HK-2 (cell line): ENCODE data around the gene ARHGAP25.

Experiments
- DNase-seq: peaks from one replicate; pipeline ENCODE4 v3.0.0-alpha.2; 2018; ENCODE audit not compliant: unreplicated experiment

ARHGAP25 gene, protein sequence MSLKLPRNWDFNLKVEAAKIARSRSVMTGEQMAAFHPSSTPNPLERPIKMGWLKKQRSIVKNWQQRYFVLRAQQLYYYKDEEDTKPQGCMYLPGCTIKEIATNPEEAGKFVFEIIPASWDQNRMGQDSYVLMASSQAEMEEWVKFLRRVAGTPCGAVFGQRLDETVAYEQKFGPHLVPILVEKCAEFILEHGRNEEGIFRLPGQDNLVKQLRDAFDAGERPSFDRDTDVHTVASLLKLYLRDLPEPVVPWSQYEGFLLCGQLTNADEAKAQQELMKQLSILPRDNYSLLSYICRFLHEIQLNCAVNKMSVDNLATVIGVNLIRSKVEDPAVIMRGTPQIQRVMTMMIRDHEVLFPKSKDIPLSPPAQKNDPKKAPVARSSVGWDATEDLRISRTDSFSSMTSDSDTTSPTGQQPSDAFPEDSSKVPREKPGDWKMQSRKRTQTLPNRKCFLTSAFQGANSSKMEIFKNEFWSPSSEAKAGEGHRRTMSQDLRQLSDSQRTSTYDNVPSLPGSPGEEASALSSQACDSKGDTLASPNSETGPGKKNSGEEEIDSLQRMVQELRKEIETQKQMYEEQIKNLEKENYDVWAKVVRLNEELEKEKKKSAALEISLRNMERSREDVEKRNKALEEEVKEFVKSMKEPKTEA

DNA sequence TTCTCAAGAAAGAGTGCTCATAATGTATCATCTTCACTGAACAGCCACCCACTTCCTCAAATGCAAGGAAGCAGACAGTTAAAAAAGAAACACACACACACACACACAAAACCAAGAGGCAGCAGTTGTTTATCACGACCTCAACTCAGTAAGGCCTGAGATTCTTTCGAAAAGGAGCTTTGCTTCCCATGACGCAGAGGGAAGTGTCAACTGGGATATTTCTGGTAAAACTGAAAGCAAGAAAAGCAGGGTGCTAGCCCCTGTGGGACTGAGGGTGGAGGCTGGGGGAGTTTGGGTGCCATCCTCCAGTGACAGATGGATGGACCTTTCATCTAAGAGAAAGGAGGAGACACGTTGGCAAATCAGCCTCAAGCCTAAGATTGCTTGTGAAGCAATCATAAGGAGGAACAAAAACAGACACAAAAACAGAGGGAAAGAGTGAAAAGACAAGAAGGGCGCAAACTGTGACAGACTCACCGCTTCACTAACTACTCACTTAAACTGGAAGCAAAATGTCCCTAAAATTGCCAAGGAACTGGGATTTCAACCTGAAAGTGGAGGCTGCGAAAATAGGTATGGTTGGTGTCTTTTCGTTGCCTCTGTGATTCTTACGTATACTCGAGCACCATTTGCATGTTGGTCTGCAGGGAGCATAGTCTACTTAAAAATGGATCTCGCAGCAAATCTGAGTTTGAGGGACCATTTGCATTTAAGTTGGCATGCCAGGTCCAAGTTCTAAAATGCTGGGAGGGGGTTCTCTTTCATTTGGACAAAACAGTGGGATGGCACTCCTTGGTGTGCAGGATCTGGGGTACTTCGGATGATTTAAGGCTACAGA is at the start of gene ARHGAP25:
Gene ARHGAP25 (plus strand): TSS at position 124 of the 838 bp plus-strand sequence. CDS start 389 bp downstream, at position 513.
- DNase-seq: no peak

DNA sequence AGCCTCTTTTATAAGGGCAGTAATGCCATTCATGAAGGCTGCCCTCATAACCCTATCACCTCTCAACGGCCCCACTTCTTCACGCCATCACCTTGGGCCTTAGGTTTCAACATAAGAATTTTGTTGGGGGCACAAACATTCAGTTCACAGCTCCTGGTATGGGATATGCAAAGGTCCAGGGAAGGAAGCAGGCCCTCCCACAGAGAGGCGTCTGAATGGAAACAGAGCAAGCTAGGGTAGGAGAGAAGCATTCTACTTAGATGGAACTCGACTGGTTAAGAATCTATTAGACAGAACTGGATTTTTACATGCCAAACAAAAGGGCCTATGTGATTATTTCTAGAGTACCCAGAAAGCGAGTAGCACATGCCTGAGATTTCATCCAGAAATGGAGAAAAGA is 48.4 kb upstream of the ARHGAP25 start:
- no peak for DNase-seq

DNA sequence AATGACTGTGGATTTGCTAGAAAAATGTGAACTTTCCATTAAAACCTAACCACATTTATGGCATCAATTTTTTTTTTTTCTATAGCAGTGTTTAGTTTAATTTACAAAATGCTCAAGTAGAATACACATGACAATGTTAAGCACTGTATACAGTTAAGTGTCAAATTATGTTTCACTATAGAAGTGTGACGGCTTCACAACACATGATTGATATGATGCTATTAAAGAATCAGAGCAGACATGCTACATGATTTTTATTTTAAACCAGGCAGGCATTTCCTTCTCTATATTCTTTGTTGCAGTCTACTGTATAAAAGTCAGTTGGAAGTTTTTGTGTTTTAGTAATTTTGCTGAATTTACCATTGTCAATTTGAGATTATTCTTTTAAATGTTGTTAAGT is 47.6 kb upstream of the ARHGAP25 start:
- DNase-seq: no peak

DNA sequence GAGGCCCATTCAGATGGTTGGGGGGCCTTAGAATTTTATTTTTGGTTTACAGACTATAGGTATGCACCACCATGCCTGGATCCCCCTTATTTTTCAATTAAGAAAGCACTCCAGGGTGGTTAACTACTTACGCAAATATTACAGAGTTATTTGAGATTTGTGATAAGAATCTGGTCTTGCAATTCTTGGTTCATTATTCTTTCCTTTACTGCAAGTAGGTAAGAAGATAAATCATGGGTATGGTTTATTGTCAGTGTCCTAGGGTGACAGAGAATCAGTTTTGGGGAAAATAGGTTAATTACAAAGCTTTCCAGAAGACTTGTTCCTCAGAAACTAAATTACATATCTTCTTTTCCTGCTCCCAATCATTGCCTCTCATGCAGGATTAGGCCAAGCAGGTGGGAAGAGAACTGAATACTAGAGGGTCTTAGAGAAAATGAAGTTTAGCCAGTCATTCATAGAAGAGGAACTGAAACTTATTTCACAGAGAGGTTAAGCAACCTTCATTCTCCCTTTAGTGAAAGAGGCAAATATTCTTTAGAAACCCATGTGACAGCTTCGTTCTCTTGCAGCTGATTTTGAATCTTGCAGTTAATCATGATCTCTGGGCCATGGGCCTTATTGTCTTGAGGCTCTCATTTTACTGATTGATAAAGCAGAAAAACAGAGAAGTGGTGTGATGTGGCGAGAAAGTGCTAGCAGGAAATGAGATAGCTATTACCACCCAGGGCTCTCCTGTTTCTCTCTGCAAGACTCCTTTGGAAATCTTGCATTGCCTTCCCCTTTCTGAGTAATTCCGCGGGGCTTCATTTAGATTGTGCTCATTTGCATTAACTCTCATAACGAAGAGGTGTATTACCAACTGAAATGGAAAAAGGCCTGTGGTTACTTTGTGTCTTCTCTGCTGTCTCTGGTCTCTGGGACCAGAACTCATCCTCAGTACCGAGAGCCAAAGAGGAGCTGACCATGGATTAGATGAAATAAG is 44.8 kb upstream of the ARHGAP25 start:
- DNase-seq: no peak

DNA sequence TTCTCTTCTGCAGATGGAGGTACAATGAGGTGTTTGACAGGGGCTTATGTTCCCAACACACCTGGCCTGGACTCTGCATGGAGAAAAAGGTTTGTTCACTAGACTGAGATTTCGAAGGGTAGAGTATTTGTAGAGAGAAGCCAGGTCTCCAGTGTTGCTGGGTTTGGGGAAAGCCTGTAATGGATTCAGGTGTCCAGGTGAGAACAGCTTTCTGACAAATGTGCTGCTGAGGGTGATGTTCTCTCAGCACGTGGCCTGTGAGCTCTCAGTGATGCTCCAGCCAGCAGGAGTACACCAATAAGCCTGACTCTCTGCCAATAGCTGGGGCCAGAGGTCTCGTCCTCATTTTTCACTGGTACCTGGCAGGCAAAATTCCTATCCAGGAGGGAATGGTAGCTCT is 43.8 kb upstream of the ARHGAP25 start:
- no peak for DNase-seq

DNA sequence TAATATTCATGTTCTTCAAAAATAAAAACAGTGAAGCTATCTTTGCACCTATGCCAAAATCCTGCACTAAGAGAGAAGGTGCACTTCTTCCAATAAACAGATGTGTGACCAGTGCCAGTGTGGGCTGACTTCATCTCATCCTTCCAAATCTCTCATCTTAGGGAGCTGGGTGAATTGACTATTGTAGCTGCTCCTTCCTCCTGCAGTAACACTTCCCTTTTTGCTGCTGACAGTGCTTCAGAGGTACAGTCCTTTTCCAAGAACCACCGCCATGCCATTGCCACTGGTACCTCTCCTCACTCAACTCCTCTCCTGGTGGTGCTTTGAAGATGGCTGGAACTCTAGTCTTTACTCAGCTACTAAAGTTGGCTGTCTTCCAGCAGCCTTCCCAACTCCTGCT is 42.1 kb upstream of the ARHGAP25 start:
- no peak for DNase-seq

DNA sequence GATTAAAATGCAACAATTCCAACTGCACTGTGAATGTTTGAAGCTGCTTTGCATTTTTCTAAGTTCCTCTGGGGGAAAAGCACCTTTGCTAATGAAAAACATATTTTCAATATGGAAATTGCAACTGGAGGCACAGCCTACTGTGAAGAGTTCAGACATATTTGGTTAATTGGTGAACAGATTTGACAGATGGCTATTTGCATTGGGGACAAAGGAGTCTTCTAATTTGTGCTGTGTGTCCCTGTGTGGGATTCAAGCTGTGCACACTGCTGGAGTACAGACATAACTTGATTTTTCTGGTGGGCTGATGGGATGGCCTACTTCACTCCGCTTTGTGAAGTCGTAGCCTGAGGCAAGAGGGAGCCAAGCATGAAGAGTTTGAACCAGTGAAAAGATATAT is 40.7 kb upstream of the ARHGAP25 start:
- DNase-seq: no peak

DNA sequence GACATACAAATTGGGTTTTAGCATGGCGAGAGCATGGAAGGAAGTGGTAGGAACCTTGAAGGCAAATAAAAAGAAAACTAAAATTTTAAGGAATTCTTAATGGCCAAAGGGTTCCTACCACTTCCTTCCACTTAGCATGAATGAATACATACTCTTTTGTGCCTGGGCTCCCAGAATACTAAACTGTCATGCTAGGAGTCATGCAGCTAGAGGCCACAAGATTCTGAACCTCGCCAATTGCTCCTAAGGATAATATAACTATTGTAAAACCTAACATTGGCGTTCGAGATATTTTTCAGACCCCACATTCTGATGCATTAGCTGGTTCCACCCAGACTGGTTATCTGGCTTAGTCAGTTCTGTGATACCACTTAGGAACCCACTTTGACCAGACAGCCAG is 38.6 kb upstream of the ARHGAP25 start:
- DNase-seq: no peak

DNA sequence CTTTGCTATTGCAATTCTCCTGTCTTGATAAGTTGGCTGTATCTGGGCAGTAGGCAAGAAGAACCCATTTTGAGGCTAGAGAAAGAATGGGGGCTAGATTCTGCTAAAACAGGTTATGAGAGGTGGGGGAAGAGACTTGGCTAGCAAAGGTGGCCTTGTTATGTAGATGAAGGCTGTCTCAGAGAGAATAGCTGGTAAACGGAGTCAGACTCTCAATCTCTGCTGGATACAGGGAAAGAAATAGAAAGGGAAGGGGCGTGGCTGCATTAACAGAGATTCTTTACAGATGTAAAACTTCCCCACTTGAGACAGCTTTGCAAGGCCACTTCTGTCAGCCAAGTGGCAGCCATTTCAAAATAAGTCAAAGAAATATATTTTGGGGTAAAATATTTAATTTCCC is 38.1 kb upstream of the ARHGAP25 start:
- DNase-seq: no peak

DNA sequence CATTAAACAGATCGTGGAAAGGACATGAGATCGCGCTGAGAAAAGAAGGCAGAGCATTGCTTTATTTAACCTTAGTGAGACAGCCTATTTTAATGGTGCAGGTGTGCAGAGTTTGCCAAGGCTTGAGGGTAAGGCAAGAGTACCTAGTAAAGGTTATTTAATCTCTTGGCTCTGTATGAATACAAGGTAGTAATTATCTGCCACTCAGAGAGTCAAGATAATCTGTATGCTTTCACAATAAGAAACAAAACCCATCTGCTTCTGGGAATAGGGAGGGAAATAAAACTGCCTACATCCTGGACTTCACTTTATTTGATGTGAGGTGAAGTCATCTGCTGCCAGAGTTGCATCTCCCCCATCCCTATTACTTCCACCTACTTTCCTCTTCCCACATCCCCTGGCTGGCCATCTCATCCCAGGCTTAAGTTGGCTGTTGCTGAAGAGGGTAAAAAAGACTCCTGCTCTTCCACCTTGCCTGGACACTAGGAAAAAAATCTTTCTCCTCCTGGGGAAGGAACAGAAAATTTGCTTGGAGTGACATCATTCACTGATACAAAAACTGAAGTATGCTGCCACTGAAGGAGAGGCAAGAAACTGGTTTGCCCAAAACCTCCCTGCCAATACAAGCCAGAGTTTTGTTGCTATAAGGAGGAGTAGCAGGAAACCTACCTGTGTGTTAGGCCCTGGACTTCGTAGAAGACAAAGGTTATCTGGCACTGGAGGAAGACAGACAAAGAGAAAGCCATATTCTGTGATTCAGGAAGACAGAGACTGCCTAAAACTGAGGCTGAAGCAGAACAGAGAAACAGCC is 35.8 kb upstream of the ARHGAP25 start:
- no peak for DNase-seq

DNA sequence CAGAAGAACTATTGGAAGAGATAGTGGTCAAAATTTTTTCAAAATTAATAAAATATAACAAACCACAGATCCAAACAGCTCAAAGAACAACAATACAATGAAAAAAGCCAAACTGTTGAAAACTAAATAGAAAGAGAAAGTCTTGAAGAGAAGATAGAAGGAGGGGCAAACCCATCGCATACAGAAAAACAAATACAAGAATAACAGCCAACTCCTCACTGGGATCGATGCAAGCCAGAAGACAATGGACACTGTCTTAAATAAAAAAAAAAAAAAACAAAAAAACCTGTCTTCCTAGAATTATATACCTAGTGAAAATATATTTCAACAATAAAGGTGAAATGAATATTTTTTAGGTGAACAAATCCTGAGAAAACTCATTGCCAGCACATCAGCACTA is 34.1 kb upstream of the ARHGAP25 start:
- DNase-seq: no peak

DNA sequence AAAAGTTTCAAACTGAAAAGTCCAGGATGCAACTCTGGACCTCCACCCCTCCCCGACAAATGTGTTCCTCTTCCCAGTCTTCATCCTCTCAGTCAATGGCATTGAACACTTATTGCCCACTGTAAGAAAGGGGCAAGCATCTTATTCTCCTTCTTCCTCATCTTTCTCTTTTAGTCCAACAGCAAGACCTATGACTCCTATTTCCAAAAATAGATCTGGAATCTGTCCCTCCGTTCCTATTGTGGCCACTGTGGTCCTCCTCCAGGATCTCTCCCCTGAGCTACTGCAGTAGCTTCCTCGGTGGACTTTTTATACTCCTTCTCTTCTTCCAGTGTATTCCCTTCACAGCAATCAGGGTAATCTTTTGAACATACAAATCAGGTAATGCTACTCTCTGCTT is 28.0 kb upstream of the ARHGAP25 start:
- DNase-seq: no peak

DNA sequence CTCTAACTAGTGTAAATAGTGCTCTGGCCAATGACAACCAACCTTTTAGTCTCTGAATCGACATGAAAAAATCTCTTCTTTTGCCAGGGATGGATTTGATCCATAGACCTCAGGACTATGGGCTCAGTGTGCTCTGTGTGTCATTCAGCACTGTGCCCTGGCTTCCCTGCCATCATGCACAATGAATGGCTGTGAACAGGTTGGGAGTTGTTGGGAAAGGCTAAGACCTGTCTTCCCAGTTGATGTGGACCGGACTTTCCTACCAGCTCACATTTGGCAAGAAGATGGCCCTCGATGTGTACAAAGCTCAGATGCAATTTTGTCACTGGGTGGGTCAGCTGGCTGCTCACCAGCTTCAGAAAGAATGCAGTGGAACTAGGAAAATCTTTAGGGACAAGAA is 26.0 kb upstream of the ARHGAP25 start:
- DNase-seq: no peak

DNA sequence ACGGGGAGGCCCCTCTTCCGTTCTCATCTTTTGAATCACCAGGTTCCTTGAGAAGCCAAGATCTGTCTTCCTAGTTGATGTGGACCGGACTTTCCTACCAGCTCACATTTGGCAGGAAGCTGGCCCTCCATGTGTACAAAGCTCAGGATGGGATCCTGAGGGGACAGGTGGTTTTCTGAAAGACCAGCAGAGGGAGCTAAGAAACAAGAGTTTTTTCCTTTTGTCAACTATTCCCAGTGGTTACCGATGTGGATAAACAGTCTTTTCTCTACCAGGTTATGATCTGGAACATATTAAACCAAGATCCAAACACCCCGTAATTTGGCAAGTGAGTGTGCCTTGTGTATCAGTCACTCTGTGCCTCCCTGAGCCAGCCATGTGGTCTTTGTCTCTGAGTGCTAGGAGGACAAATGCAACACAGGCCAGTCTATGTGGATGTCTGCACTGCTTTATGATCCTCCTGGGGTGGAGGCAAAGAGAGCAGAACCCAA is 25.1 kb upstream of the ARHGAP25 start:
- DNase-seq: peak; percentile 16

DNA sequence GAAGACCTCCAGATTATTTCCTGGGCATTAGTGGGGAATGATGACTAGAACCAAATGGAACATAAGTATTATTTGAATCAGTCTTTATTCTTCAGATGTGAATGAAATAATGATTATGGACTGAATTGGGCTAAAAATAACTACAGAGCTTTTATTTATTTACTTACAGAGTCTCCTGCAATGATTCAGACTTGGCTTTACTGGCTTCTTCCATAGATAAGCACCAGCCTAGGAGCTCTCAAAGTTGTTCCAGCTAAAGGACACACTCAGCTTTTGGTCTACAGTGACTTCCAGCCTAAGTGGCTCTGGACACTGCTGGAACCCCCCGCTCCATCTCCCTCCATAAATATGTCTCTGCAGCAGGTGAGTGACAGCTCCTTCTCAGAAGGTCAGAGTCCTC is 24.3 kb upstream of the ARHGAP25 start:
- DNase-seq: no peak

DNA sequence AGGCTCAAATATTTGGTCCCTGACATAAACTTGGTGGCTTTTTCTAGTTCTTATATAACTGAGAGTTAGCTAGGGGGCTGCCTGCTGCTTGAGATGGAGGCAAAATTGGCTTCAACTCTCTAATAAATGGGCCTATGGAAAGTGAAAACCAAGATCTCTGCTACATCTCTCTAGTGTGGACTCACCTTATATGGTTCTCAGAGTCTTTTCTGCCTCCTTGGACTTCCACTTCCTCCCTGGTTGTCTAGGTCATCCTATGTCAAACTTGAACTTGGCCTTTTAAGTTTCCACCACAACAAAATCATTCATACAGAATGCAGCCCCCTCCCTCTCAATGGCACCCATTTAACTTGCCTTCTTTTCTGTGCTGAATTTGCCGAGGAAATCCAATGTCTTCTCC is 23.9 kb upstream of the ARHGAP25 start:
- DNase-seq: no peak

DNA sequence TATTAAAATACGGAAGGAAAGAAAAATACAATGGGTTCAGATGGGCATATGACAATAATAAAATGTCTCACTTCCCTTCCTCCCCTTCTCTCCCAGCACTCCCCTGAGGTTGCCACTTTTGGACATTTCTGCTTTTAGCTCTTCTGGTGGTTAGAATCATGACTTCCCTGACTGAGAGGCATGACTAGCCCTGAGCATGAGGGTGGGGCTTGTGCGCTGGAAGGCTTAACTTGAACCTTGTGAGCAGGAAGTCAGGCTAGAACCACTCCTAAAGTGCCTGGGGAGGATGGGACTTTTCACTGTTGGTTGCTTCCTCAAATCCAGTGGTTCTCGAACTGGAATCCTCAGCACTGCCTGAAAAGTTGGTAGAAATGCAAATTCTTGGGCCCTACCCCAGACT is 19.7 kb upstream of the ARHGAP25 start:
- no peak for DNase-seq

DNA sequence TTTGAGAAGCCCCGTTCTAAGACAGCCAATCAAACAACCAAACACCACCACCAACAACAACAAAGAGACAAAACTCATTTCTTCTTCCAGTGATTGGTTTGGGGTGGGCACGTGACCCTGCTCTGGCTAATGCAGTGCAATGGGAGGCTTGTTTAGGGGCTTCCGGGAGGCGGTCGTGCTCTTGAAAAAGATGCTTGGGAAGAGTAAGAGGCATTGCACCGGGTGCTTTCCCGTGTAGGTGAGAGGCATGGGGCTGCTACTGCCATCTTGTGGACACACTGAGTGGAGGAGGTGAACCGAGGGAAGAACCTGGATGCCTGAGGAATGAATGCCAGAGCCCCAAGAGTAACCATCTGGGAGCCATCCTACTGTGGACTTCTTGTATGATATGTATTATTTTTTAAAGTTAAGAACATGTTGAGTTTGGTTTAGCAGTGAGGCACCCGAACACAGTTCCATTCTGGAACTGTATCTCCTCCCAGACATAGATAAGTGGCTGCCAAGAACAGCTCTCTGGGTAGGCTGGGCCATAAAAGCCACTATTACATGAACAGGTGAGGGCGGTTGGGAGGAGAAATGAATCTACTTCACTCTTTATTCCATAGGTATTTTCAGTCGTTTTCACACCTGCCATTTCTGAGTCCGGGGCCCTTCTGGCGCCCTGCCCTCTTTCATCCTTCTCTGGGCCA is 19.1 kb upstream of the ARHGAP25 start:
- DNase-seq: peak; percentile 51

DNA sequence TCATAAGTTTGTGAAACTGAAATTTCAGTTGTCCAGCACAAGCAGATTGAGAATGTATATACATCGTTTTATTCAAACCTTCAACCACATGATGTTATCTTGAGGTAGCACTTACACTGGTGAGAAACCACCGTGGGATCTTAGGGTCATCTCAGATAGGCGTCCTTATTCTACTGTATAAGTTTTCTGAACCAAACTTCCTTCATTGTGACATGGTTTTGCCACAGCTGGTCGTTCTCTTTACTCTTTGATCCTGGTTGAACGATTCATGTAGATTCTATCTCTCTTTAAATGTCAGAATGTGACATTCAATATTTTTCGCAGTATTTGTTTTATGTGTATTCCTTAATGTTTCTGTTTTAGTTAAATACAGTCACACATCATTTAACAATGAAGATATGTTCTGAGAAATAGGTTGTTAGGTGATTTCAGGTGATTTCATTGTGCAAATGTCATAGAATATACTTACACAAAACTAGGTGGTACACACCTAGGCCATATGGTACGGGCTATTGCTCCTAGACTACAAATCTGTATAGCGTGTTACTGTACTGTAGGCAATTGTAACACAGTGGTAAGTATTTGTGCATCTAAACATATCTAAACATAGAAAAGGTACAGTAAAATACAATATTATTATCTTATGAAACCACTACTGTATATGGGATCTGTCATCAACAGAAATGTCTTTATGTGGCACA is 17.9 kb upstream of the ARHGAP25 start:
- no peak for DNase-seq
